ENCODE data around the gene MTCH1. TPM values are rescaled to one million over a fixed set of nuclear protein-coding genes. Genes with fewer than 3 reads are reported as not detected.
A peak's percentile ranks its signal among the peaks of the same experiment; 100 is the strongest.

The MTCH1 gene
- total and polyA plus RNA-seq, 7 donors = 141 to 198 (median 163) TPM

DNA sequence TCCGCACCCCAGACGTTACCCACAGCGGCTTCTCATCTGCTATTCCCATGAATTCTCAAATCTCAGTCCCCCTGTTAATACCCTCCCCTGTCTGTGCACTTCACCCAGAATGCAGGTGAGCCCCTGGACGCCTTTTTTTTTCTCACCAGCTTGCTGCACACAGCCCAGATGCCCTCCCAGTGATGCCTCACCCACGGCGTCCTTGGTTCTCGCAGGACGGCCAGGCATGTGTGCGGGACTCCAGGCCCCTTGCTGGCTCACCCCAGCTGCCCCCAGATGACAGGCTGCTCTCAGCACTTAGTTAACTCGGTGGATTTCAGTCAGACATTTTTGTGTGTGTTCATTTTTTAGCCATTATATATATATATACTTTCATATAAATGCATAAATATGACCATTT, 56.8 kb downstream of the MTCH1 start:
- WGBS, 2 donors = 87 to 88% methylated on average over 10 of the region's 10 CpGs
- Histone ChIP-seq H3K27ac (peak overlapping the region in 1 of 4 donors; percentile 59), H3K27me3 (no peaks in the 10 kb centered on the region), H3K4me1 (peaks cover 0 to 21% (median 15%) of the 10 kb centered on the region in 4 donors), H3K4me3 (no peak overlapping the region), H3K36me3 (peaks cover 0 to 18% (median 5%) of the 10 kb centered on the region in 4 donors), H3K9me3 (no peaks in the 10 kb centered on the region)
- no peak for TF ChIP-seq POLR2AphosphoS5 (IDR thresholded peaks at IDR 0.05)
- TF ChIP-seq EP300 (IDR thresholded peaks at IDR 0.05) = no peak
- no peak for TF ChIP-seq POLR2A (IDR thresholded peaks at IDR 0.05)
- TF ChIP-seq, protein P1, sequence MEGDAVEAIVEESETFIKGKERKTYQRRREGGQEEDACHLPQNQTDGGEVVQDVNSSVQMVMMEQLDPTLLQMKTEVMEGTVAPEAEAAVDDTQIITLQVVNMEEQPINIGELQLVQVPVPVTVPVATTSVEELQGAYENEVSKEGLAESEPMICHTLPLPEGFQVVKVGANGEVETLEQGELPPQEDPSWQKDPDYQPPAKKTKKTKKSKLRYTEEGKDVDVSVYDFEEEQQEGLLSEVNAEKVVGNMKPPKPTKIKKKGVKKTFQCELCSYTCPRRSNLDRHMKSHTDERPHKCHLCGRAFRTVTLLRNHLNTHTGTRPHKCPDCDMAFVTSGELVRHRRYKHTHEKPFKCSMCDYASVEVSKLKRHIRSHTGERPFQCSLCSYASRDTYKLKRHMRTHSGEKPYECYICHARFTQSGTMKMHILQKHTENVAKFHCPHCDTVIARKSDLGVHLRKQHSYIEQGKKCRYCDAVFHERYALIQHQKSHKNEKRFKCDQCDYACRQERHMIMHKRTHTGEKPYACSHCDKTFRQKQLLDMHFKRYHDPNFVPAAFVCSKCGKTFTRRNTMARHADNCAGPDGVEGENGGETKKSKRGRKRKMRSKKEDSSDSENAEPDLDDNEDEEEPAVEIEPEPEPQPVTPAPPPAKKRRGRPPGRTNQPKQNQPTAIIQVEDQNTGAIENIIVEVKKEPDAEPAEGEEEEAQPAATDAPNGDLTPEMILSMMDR (IDR thresholded peaks at IDR 0.05) = no peak
- DNase-seq = no peak
- intact Hi-C loops (cut with DNase I) = no loop called here

DNA sequence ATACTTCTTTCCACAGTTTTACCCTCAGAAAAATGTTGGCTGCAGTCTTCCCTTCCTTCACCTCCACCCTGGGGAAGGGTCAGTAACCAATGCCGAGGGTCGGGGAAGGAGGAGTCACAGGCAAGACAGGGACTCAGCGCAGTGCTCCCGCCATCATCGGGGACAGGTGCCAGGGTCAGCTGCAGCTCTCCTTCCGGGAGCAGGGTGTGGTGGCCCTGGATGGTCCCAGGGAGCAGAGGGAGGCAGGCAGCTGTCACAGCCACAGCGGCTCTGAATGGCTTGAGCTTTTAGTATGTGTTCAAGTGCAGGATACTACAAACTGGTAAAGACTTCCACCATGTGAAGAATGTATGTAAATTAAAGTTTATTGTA, 57.5 kb downstream of the MTCH1 start:
- Histone ChIP-seq H3K4me1 (peaks cover 0 to 21% (median 15%) of the 10 kb centered on the region in 4 donors), H3K27ac (peak overlapping the region; percentile 10 to 59 (median 58)), H3K27me3 (no peaks in the 10 kb centered on the region), H3K4me3 (no peak overlapping the region), H3K9me3 (no peaks in the 10 kb centered on the region), H3K36me3 (peaks cover 0 to 24% (median 8%) of the 10 kb centered on the region in 4 donors)
- WGBS, 2 donors = 15 to 69% methylated on average over 7 of the region's 7 CpGs
- intact Hi-C loops (cut with DNase I) = no loop called here
- no peak for TF ChIP-seq POLR2AphosphoS5 (IDR thresholded peaks at IDR 0.05)
- no peak for TF ChIP-seq EP300 (IDR thresholded peaks at IDR 0.05)
- TF ChIP-seq, protein P1 (IDR thresholded peaks at IDR 0.05) = no peak
- no peak for TF ChIP-seq POLR2A (IDR thresholded peaks at IDR 0.05)
- no peak for DNase-seq

DNA sequence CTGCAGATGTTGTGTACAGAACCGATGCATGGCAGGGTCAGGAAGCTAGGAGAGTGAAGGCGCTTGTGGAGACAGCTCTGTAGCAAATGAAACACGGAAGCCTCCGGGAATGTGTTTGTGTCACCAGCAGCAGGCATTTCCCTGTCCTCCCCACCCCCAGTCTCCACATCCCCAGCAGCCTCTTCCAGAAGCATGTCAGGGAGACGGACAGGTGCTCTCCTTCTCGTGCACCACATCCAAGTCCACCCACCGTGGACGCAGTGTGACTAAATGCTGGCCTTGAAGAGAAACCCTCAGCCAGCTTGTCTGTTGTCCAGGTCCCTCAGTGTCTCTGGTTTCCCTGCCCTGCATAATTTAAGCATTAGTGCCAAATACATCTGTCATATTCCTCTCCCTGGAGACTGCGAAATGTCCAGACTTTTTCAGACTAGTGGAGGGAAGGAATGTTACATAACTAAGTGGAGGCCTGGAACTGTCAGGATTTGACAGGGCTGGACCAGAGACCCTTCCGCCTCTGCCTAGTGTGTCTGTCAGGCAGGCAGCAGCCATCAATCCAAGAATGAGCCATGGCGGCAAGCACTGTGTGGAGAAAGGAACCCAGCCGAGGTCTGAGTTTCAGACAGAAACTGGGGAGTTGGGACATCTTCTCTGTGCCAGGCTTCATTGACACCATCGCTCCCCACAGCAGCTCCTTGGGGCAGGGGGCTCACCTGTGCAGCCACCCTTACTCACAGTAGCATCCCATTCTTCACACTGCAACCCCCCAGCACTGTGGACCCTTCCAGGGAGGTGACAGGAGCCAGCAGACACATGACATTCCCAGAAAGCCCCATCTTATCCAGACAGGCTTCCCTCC, 58.1 kb downstream of the MTCH1 start:
- Histone ChIP-seq H3K4me3 (no peak overlapping the region), H3K27ac (peak overlapping the region; percentile 14 to 59 (median 58)), H3K27me3 (no peaks in the 10 kb centered on the region), H3K9me3 (no peaks in the 10 kb centered on the region), H3K36me3 (peaks cover 0 to 29% (median 13%) of the 10 kb centered on the region in 4 donors), H3K4me1 (peaks cover 0 to 21% (median 15%) of the 10 kb centered on the region in 4 donors)
- peak in 3 of 4 donors; percentile 44 to 66 (median 55) for TF ChIP-seq POLR2AphosphoS5 (IDR thresholded peaks at IDR 0.05)
- no peak for TF ChIP-seq EP300 (IDR thresholded peaks at IDR 0.05)
- no peak for TF ChIP-seq POLR2A (IDR thresholded peaks at IDR 0.05)
- TF ChIP-seq, protein P1 (IDR thresholded peaks at IDR 0.05) = no peak
- DNase-seq = peak; percentile 76
- 40 to 75% methylated on average over 13 of the region's 13 CpGs for WGBS, 2 donors
- intact Hi-C loops (cut with DNase I) = no loop called here

DNA sequence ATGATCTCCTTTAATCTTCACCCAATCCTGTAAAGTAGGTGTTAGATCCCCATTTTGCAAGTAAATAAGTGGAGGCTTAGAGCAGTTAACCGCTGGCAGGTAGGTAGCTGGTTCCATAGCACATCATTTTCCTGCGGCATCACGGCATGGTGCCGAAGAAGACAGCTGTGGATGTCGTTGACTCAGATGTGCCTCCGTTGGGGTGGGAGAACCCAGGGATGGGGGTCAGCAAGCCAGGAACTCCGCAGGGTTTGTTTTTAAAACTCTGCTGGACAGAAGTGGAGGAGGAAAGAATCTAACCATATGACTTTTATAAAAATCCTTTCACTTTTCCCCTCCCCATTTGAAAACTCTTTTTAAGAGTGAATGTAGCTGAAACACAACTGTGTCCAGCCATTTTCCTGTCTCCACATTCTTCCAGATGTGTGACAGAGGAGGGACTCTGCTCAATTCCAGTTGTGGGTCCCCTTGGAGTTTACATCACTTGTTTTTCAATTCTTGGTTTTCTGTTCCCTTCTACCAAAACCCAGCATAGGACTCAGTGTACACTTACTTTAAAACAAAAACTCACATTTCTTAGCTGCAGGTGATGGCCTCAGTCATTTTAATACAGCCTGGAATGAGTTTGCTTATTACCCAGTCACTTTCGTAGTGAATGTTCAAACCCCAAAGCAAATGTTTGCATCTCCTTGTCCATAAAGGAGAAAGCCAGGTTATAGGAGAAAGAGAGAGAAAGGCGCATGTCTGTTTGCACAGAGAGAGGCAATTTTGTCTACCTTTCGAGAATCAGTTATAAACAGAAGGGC, 59.1 kb downstream of the MTCH1 start:
- Histone ChIP-seq H3K9me3 (no peaks in the 10 kb centered on the region), H3K27ac (peak overlapping the region; percentile 14 to 59 (median 58)), H3K27me3 (no peaks in the 10 kb centered on the region), H3K4me3 (no peak overlapping the region), H3K36me3 (peaks cover 0 to 38% (median 14%) of the 10 kb centered on the region in 4 donors), H3K4me1 (peaks cover 0 to 21% (median 15%) of the 10 kb centered on the region in 4 donors)
- WGBS, 2 donors = 71 to 87% methylated on average over 10 of the region's 10 CpGs
- TF ChIP-seq EP300 (IDR thresholded peaks at IDR 0.05) (no peak), POLR2AphosphoS5 (IDR thresholded peaks at IDR 0.05) (no peak), POLR2A (IDR thresholded peaks at IDR 0.05) (no peak)
- TF ChIP-seq, protein P1 (IDR thresholded peaks at IDR 0.05) = no peak
- intact Hi-C loops (cut with DNase I) = no loop called here
- no peak for DNase-seq

All from sigmoid colon (tissue), 7 donors.